GM12873 (cell line): ENCODE results near the gene GALC.

Experiments used
- TF ChIP-seq, protein P1 (sequence below): IDR thresholded peaks from 2 replicates; pipeline ENCODE4 v1.5.1; 2012; ENCODE audit warnings: low read depth, mild to moderate bottlenecking, moderate library complexity, low read length, control low read depth; ENCODE audit not compliant: insufficient read depth; ENCODE audit errors: missing control alignments

The GALC gene

DNA sequence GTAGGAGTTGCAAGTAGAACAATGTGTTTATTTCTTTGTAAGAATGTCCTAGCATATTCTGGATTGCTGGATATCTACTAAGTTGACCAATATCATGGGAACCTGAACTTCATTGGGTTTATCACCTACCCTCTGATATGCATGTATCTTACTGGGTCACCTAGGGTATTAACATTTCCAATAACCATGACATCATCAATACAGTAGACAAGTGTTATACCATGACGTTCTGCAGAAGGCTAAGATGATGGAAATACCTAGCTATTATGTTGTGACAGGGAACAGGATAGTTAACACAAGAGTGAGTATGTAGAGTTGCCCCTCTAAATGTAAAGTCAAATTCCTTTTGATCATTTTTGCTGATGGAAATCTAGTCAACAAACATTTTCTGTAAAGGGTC, 37.9 kb upstream of the GALC start:
- TF ChIP-seq, protein P1, sequence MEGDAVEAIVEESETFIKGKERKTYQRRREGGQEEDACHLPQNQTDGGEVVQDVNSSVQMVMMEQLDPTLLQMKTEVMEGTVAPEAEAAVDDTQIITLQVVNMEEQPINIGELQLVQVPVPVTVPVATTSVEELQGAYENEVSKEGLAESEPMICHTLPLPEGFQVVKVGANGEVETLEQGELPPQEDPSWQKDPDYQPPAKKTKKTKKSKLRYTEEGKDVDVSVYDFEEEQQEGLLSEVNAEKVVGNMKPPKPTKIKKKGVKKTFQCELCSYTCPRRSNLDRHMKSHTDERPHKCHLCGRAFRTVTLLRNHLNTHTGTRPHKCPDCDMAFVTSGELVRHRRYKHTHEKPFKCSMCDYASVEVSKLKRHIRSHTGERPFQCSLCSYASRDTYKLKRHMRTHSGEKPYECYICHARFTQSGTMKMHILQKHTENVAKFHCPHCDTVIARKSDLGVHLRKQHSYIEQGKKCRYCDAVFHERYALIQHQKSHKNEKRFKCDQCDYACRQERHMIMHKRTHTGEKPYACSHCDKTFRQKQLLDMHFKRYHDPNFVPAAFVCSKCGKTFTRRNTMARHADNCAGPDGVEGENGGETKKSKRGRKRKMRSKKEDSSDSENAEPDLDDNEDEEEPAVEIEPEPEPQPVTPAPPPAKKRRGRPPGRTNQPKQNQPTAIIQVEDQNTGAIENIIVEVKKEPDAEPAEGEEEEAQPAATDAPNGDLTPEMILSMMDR, result no peak

DNA sequence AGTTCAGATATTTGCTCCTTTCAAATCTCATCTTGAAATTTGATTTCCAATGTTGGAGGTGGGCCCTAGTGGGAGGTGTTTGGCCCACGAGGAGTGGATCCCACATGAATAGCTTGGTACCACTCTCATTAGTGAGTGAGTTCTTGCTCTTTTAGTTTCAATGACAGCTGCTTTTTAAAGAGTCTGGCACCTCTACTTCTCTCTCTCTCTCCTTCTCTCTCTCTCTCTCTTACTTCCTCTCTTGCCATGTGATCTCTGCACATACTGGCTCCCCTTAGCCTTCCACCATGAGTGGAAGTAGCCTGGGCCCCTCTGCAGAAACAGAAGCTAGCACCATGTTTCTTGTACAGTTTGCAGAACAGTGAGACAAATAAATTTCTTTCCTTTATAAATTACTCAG, 37.1 kb upstream of the GALC start:
- TF ChIP-seq, protein P1, result no peak

DNA sequence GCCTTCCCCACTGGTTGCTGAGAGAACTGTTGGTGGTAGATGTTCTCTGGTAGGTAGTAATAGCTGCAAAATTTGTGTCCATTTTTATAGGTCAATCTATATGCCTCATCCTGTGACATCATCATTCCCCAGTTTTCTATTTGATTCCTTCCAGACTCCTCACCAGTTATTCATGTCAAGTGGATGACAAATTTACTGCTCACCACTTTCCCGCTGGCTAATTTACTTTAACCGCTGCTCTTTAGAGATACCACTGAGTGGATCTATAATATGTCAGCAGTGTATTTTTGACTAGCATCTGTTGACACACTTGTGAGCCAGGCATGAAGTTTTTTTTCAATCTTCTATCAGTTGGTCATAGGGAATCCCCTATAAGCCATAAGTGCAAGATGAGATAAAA, 36.5 kb upstream of the GALC start:
- TF ChIP-seq, protein P1, result no peak

DNA sequence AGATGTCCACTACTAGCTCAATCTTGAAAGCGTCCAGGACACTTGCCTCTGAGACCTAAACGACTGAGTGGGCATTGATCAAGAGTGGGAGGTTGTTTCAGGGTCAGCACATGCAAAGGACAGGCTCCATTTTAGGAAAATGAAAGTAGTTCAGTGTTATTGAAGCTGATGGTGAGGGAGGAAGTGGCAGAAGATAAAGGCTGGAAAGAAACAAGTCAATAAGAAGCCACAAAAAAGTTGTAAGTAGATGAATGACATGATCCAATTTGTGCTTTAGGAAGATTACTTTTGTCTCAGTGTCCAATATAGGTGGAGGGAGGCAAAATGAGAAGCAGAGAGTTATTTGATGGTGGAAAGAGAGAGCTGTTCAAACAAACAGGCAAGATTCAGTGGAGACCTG, 33.9 kb upstream of the GALC start:
- TF ChIP-seq, protein P1, result no peak

DNA sequence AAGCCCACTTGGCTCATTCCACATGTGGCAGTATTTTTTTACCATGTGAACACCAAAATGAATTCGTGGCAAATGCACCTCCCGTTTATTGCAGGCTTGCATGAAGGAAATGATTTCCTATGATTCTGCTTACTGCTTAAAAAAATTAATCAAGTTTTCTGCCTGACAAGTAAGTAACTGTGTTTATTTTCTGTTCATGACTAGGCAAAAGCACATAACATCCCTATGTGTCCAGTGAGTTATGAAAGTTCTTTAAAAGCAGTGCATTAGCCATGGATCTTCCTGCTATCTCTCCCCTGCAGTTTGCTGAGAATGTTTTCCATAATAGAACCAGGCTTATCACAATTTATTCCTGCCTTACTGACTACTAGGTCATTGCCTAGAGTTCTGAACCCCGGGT, 32.3 kb upstream of the GALC start:
- TF ChIP-seq, protein P1, result no peak

DNA sequence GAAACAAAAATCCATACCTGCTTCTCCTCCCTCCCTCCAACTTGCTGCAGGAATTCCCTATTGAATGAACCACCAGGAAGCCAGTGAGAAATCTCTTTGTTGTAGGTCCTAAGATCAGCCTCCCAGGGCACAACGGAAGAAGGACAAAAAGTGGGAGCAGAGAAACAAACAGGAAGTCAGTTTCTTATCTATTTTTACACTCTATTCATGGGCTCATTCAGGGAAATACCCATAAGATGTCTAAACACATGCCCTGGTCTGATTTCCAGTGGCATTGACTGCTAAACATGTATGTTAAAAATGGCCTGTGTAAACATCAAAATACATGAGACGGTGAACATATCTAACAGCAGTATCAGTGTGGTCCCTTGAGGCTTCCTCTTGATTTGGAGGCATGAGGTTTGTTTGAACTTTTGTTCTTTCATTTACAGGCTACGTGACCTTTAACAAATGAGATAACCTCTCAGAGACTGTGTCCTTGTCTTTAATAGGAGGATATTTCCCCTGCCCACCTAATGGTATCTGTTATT, 30.7 kb upstream of the GALC start:
- TF ChIP-seq, protein P1, result no peak

DNA sequence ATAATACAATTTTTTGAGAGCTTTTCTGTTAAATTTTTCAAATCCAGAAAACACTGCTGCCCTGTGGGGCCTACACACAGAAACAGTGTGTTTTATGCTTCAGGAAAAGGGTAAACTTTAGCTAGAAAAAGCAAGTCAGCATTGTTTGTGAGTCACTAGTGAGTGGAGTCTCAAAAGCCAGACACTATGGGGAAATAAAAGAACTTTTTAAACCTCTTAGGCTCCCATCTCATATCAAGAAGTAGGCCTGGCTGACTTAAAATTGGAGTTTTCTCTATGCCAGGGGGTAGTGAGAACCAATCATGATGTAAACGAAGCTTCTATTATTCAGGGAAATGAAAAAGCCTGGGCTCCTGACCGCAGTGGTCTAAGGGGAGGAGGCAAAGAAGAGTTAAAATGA, 24.6 kb upstream of the GALC start:
- TF ChIP-seq, protein P1, result no peak

DNA sequence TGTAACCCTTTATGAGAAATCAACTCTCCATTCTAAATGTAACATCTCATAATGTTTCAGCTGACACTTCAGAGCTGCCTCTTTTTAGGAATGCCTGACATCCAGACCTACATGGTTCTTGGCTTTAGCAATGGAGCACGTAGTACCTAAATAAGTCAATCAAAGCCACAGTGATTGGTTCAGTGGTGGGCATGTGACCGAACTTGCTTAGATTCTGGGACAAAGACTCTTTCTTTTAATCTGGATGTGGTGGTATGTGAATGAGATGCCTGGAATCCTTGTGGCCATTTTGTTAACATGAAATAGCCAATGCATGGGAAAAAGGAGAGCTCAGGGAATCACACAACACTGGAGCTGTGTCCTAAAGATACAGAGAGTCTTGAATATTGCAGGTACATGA, 23.8 kb upstream of the GALC start:
- TF ChIP-seq, protein P1, result no peak
